HG03432 (cell line): ENCODE data around the gene GDF15.

Source experiments
- ATAC-seq: cut with Tn5 transposase; IDR thresholded peaks from one replicate; pipeline ENCODE4 v1.9.1; 2021; ENCODE audit warnings: mild to moderate bottlenecking, moderate library complexity; ENCODE audit not compliant: unreplicated experiment

GDF15 gene

GRCh38 chr19:18417250-18418028 lies 31.5 kb downstream of the GDF15 start:
- ATAC-seq: no peak

- ATAC-seq: no peak
Observed at GRCh38 chr19:18418029-18418482, 32.1 kb downstream of the GDF15 start.

- peak; percentile 1 for ATAC-seq
Observed at GRCh38 chr19:18418483-18419194, 32.7 kb downstream of the GDF15 start.

GRCh38 chr19:18419195-18419698 lies 33.3 kb downstream of the GDF15 start, which contains the start of gene SSBP4:
Gene SSBP4 (plus strand): TSS chr19:18419398. CDS start chr19:18419649, 251 bp downstream.
- ATAC-seq: peak; percentile 40

- ATAC-seq: peak; percentile 13
Observed at GRCh38 chr19:18419699-18420460, 33.9 kb downstream of the GDF15 start.

GRCh38 chr19:18420930-18421329 lies 35.0 kb downstream of the GDF15 start:
- ATAC-seq: no peak

- no peak for ATAC-seq
Observed at GRCh38 chr19:18421371-18421959, 35.5 kb downstream of the GDF15 start.

- no peak for ATAC-seq
Observed at GRCh38 chr19:18422530-18423191, 36.7 kb downstream of the GDF15 start.

- ATAC-seq: no peak
Observed at GRCh38 chr19:18423258-18424020, 37.5 kb downstream of the GDF15 start.

GRCh38 chr19:18424122-18424889 lies 38.3 kb downstream of the GDF15 start:
- ATAC-seq: no peak

- ATAC-seq: no peak
Observed at GRCh38 chr19:18424890-18425514, 39.0 kb downstream of the GDF15 start.

- ATAC-seq: no peak
Observed at GRCh38 chr19:18425515-18426415, 39.8 kb downstream of the GDF15 start.

GRCh38 chr19:18426416-18426767 lies 40.4 kb downstream of the GDF15 start:
- no peak for ATAC-seq

- ATAC-seq: no peak
Observed at GRCh38 chr19:18427080-18427742, 41.3 kb downstream of the GDF15 start.

- no peak for ATAC-seq
Observed at GRCh38 chr19:18427743-18428113, 41.8 kb downstream of the GDF15 start.

- ATAC-seq: no peak
Observed at GRCh38 chr19:18428173-18428786, 42.3 kb downstream of the GDF15 start.
